GM18526 (cell line): ENCODE data around the gene KCNJ18.
"Not testable (repeated sequence)": the region's sequence is repeated elsewhere in the genome, so short reads cannot be mapped to it uniquely, and the experiment has no call there.

ENCODE experiments used
- POLR2A ChIP-seq: IDR thresholded peaks from 3 replicates; pipeline ENCODE4 v1.6.1; 2011; ENCODE audit not compliant: insufficient read length; ENCODE audit errors: extremely low read depth

KCNJ18 gene

DNA sequence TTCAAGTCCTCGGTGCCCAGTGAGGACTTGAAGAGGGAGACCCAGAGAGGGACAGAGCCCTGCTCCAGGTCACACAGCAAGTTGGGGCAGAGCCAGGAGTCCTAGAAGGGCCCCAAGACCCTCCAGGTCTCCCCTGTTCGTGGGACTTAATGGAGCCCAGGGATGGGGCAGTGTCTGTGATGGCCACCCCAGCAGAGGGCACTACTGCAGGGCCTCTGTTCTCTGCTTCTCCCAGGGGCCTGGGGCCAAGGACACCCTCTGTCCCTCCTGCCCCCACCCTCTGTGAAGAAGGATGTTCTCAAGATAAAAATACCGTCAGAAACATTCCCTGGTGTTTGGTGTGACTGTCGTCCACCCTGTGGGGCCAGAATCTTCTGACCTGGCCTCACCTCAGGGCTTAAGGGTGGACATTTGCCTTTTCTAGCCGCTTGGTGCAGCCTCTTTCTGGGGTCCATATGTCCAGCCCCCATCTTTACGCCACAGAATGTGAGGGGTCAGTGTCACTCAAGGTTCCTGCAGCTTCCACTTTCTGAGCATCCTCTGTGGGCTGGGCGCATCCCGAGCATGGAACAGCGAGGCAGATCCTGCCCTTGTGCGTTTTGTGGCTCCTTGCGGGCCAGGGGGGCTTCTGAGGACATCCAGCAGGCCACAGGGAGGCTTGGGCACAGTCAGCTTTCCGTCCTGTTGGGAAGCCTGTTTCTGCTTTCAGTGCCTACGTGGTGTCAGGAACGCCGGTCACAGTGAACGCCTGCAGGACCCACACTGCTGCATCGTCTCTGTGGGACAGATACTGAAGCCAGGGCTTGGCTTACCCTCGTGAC lies at the start of gene KCNJ18:
Gene KCNJ18, plus strand, starts transcription at position 641 of the 821 bp plus-strand sequence. CDS start 10,264 bp downstream, outside the sequence.
- not testable (repeated sequence) for TF ChIP-seq POLR2A

GRCh38 chr17:21674242-21674731 lies 18.0 kb upstream of the KCNJ18 start:
- TF ChIP-seq POLR2A, result no peak

GRCh38 chr17:21676281-21677111 lies 15.8 kb upstream of the KCNJ18 start:
- TF ChIP-seq POLR2A, result no peak

GRCh38 chr17:21677126-21677910 lies 15.0 kb upstream of the KCNJ18 start:
- TF ChIP-seq POLR2A, result no peak

DNA sequence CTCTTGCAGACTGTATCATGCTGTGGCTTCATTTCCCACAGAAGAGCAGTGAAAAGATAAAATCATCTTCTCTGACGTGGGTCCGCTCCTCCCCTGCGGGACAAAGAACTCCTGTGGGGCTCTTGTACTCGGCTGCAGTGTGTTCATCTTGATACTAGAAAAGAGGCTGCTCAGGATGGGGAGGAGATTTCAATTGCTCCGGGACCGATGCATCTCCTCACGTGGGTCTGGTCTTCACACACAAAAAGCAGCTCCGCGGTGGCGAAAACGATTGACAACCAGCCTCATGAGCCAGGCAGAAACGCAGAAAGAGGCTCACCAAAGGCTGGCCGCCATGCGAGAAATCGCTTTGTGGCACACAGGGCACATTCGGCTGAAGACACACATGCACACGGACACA lies 14.4 kb upstream of the KCNJ18 start:
- no peak for TF ChIP-seq POLR2A

GRCh38 chr17:21678393-21679081 lies 13.8 kb upstream of the KCNJ18 start:
- TF ChIP-seq POLR2A, result no peak

- TF ChIP-seq POLR2A, result no peak
Measured at GRCh38 chr17:21679256-21680146, 12.8 kb upstream of the KCNJ18 start.

DNA sequence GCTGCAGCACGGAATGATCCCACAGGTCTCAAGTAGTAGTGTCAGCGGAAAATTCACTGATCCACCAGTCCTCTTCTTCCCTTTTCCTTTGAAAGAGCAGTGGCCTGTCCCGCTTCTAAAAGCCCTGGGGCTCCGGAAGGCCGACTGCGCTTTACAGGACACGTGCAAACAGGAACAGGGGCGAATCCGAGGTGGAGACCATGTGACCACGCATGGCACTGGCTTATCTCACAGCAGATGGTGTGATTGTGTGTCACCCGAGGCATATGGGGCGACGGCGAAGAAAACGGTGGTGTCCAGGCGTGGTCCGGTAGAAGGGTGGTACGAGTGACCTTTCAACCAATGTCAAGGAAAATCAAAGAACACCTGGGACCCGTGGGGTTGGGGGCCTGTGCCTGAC lies 12.0 kb upstream of the KCNJ18 start:
- TF ChIP-seq POLR2A, result no peak

DNA sequence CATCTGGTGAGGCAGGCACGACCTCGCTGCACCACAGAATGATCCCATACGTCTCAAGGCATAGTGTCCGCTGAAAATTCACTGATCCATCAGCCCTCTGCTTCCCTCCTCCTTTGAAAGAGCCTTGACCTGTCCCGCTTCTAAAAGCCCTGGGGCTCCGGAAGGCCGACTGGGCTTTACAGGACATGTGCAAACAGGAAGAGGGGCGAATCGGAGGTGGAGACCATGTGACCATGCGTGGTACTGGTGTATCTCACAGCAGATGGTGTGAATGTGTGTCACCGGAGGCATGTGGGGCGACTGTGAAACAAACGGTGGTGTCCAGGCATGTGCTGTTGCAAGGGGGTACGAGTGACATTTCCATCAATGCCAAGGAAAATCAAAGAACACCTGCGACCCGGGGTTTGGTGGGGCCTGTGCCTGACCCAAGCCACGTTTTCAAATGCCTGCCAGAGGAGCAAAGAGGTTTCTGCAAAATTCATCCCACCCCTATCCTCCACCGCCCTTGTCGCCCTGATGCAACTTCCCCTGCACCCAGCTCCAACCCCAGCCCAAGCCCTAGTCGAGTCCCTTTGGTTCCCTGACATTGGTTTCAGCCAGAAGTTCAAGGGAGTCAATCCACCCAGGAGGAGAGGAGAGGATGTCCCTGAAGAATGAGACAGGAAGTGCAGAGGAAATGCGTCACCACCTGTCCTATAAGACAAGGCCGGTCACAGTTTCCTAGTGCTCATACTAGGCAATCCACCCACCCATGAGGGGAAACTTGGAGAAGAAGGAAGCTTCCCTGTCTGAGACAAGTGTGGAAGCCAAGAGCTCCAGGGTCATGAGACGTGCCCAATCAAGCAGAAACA lies 5.9 kb upstream of the KCNJ18 start:
- TF ChIP-seq POLR2A, result no peak

DNA sequence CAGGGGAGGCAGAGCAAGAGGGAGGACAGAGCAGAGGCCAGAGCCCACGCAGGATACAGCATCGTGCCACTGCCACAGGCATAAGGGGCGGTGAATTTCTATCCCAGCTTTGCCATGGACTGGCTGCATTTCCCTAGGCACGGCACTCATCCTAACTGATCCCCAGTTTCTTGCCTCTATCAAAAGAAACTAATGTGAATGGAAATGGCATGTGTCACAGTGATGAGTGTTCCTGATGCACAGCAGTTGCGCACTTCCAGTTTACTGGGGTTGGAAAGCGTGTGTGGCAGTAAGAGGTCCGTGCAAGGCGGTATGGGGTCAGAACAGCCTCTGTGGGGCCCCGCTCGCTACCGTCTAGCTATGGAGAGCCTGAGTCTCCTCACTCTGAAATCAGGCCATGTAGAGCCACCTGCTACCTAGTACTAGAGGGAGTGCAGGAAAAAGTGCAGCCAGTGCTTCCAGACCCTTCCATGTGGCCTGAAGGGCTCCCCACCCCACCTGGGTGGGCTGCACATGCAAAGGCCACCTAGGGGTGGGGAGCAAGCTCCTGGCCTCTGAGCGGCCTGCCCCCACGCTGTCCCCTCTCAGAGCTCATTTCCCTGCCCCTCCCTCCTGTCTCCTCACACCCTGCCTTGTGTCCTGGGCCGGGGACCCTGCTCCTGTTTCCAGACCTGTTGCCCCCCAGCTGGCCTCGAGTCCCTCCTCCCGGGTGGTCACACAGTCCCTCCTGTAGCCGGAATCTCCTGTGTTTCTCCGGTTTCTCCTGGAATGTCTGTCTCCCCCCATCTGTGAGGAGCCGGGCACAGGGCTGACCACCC lies 5.0 kb upstream of the KCNJ18 start:
- TF ChIP-seq POLR2A, result no peak

- TF ChIP-seq POLR2A, result no peak
Measured at GRCh38 chr17:21688293-21688949, 3.9 kb upstream of the KCNJ18 start.
